Stimulated activated CD4-positive, alpha-beta T cell treated with anti-CD3 and anti-CD28 coated beads, Interleukin-15, amount 100 ng/mL, for 1 hour (primary cell): ENCODE data around the gene PRR5L.
"Not testable (repeated sequence)": the region's sequence is repeated elsewhere in the genome, so short reads cannot be mapped to it uniquely, and the experiment has no call there.

Source experiments
- DNase-seq, 2 donors: peaks; one replicate each; pipeline ENCODE4 v3.0.0-alpha.2; 2020; ENCODE audit warnings: low read depth in 1 of 2, low spot score in 1 of 2

The PRR5L gene

GRCh38 chr11:36325403-36325802, 29.3 kb downstream of the PRR5L start:
- not testable (repeated sequence) for DNase-seq

GRCh38 chr11:36326524-36327419, 30.7 kb downstream of the PRR5L start:
- DNase-seq, result no peak

GRCh38 chr11:36328966-36329673, 33.0 kb downstream of the PRR5L start:
- DNase-seq, result no peak

DNA sequence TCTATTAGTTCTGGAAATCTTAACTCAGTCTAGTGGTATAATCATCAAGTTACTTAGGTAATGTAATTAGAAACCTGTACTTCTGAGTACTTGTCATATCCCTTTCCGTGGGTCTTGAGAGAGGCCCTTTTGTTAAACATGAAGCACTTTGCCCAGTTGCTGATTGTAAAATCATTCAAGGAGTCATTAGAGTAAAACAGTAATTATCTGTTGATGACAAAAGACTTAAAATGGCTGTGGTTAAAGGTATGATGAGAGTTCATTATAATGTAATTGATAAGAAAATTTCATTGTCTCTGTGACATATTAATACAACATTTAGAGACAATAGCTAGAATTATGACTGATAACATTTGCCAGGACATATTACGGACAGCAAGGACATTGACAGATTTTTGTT, 34.3 kb downstream of the PRR5L start:
- no peak for DNase-seq

GRCh38 chr11:36333468-36333867, 37.4 kb downstream of the PRR5L start:
- DNase-seq, result no peak

- DNase-seq, result no peak
Observed at GRCh38 chr11:36333897-36334296, 37.8 kb downstream of the PRR5L start.

DNA sequence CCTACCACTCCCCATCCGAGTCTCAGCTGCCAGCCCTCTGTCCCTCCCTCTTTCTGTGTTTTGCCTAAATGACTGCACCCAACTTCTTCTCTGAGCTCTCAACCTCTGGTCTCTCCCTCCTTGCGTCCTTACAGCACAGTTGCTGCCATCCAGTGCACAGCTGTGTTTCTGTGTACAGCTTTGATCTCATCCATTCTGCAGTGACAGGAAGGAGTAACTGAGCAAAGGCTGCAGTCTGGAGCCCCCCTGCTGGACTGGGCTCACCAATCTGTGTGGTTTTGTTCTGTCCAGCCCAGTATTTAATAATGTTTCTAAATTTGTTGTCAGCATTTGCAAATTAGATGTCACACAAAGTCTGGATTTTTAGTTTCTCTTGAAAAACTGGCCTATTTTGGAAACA, 43.8 kb downstream of the PRR5L start:
- no peak for DNase-seq

GRCh38 chr11:36340897-36341296, 44.8 kb downstream of the PRR5L start:
- no peak for DNase-seq

- no peak for DNase-seq
Observed at GRCh38 chr11:36341915-36342314, 45.8 kb downstream of the PRR5L start.

DNA sequence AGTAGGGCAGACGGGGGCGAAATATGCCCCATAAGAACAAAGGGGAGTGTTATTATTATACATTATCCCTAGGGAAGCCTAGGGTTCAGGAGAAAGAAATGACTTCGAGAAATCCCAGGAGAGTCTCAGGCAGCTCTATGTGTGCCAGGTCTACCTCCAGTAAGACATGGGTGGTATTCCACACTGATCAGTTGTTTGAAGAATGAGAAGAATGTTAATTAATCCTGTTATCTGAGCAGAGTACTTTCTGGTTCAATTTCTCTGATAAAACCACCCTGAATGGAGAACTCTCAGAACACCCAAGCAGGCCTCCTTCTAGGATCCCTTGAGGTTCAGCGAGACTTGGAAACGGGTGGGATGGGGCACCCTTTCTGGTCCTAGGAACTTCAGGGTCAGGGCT, 46.2 kb downstream of the PRR5L start:
- no peak for DNase-seq

- DNase-seq, result no peak
Observed at GRCh38 chr11:36343436-36343835, 47.3 kb downstream of the PRR5L start.

GRCh38 chr11:36345084-36345511, 49.0 kb downstream of the PRR5L start:
- no peak for DNase-seq

DNA sequence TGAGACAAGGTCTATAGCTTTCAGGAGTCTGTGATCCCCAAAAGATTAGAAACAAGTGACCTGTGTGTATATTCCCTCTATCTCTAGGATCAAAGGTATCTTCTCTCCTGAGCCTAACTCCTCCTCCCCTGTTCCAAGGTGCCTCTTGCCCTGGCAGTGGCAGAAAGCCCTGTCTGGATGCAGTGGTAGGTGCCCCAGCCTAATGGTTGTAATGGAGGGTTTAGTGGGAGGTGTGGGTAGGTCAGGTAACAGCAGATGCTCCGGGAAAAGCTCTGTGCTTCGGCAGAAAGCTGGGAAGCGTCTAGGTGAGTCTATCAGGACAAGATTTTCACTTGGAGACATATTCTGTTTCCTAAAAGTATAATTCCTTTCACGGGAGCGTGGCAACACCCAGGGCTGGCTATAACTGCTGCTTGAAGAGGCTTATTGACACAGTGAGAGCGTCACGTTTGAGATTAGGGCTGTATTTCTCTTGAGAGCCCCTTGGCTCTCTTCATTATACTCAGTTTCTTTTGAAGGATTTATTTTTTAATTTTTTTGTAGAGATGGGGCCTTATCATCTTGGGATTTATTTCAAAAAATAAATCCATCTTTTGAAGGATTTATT, 49.5 kb downstream of the PRR5L start:
- DNase-seq, result no peak

GRCh38 chr11:36346562-36347383, 50.7 kb downstream of the PRR5L start:
- DNase-seq, result no peak

DNA sequence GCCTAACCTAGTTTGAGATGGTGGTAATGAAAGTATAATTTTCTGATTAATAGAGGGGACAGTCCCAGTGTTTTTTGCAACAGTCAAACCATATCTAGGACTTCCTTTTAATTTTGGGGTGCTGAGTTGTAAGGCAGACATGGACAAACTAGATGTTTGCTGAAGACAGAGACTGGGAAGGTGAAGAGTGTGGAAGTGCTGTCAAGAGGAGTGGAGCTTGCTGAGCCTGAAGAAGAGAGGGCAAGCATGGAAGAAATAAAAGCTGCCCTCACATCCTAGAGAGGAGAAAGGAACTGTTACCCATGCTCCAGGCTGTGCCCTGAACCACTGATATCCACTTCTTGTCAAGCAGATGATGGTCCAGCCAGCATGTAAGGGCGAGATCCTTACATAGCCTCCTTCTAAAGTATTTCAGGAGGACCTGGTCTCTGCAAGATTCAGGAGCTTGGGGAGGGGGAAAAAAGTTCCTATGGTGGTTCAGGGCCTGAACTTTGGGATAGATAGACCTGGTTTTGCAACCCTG, 51.4 kb downstream of the PRR5L start:
- no peak for DNase-seq

GRCh38 chr11:36349351-36350136, 53.5 kb downstream of the PRR5L start:
- no peak for DNase-seq

DNA sequence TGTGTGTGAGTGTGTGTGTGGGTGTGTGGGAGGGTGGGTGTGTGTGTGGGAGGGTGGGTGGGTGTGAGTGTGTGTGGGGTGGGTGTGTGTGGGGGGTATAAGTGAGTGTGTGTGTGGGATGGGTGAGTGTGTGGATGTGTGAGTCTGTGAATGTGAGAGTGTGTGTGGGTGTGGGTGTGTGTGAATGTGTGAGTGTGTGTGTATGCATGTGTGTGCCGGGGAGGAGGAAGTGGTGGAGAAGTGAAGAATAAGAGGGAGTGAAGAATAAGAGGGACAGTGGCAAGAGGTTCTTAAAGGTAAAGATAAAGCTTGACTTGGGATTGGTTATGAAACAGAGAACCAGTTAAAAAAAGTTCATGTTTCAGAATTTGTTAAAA, 54.0 kb downstream of the PRR5L start:
- no peak for DNase-seq

DNA sequence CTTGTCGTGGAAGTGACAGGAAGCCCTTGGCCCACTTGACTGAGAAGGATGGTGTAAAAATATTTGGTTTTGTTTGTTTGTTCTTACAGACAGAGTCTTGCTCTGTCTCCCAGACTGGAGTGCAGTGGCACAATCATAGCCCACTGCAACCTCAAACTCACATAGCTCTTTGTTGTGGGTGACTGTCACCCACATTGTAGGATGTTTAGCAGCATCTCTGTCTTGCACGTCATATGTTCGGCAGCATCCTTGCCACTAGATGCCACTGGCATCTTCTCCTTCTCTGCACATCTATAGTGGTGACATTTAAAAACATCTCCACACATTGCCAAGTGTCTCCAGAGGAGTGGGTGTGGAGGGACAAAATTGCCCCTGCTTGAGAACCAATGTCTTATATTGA, 56.8 kb downstream of the PRR5L start:
- no peak for DNase-seq

DNA sequence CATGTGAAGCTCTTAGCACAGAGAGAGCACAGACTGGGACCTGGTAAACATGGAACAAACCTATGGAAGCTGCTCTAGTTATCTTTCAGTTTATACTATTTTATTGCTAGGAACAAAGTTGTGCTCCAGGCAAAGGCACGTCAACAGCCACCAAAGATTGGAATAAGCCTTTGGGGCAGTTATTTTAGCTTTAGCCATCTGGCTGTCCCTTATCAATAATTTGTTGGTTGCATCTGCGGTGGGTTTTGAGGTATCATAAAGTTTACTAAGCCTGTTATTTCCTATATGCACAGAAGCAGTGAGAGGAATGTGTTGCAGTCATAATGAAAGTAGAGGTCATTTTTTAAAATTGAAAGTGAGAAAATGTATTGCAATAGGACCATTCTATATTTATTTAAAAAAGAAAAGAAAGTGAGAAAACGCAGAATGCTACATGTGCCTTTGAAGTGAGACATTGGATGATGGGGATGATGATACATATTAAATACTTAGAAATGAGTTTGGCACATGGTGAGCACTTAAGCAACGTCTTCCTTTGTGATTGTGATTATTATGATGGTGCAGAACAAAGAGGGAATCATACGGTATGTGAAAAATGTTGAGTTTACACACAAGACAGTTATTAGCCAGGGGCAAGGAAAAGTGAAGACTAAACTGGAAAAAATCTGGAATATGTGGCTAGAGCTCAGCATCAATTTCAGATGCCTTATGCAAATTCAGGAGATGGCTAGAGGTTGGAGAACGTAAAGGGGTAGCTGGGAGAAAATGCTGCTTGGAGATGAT, 58.3 kb downstream of the PRR5L start:
- no peak for DNase-seq
